ENCODE results near the gene PHKA2.

The PHKA2 gene

DNA sequence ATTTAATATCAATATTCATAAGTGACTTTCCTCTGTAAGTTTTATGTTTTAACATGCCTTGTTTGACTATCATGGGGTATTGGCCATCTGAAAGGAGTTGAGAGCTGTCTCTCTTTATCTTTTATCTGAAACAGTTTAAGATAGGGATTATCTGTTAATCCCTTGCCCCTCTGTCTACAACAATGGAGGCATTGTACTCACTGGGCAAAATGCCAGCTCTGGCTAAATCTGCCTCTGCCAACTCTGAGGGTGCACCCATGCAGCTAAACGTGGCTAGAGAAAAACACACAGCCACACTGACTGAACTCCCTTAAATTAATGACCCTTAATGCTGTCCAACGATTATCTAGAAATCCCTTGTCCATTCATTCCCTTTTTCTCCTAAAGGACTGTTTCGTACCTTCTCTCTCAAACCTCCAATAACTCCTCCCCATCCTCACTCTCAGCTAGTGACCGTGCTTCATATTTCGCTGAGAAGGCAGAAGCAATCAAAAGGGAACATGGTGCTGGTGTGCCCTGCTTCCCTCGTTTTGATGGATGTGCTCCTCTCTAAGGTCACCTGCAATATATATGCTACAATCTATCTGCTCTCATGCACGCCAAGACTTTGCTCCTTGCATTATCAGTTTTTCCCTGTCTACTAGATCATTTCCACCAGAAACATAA lies 10.3 kb downstream of the PHKA2 start:
- DNase-seq = no peak

DNA sequence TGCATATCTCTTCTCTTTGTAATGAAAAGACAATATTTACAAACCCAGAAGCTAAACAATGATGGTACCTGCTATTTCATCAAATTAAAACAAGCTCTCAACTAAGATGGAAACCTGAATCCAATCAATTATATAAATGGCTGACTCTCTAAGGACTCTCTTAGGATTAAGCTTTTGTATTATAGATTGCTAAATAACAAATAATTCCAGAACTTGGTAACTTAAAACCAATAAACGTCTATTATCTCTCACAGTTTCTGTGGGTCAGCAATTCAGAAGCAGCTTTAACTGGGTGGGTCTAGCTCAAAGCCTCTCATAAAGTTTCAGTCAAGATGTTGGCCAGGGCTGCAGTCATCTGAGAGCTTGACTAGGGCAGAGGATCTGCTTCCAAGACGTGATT lies 12.4 kb downstream of the PHKA2 start:
- no peak for DNase-seq

DNA sequence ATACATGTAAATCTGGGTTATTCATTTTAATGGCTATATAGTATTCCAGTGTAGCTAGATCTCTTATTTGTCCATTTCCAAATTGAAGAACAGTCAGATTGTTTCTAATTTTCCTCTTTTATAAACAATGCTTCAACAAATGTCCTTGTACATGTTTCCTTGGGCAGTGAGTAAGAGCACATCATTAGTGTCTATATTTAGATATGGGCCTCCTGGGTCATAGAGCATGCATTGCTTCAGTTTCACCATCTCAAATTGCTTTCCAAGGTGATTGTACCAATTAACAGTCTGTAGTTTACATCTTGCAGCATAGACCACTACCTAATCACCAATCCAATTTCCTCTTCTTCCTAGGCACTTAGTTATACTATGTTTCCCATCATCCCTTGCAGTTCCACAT lies 13.4 kb downstream of the PHKA2 start:
- no peak for DNase-seq

DNA sequence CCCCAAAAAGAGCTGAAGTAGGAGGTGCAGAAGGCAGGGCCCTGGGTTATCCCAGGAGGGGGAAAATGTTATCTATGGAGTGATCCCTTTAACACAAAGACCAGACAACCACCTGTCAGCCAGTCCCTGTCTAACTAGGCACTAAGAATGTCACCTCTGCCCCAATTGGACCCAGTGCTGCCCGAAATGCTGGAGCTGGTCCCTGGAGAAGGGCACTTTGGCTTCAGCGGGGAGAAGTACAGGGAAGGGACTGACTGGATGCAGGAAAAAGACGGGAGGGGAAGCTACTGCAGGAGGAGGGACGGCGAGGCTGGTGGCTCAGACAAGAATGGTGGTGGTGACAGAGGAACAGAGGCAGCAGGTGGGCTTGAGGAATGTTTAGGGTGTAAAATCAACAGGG lies 17.3 kb downstream of the PHKA2 start:
- no peak for DNase-seq

DNA sequence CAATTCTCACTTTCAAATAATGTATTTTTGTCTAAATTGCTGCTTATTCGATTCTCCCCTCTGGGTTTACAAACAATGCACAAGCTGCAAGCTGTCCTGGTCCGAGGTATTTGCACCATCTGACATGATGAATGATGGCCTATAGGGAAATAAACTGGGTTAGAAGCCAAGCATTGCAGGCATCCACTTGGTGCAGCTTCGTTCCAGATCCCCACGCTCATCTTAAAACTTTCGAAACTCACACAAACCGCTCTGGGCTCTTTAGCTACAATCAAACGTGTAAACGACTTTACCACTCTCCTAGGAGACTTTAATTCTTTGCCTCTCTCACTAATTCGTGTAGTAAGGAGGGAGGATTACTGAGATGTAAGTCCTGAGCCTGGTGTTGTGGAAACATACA lies 19.0 kb downstream of the PHKA2 start:
- no peak for DNase-seq

- no peak for DNase-seq
These were observed 19.9 kb downstream of the PHKA2 start for GRCh38 chrX:18964026-18964425.

- no peak for DNase-seq
These were observed 21.6 kb downstream of the PHKA2 start for GRCh38 chrX:18962329-18962728.

DNA sequence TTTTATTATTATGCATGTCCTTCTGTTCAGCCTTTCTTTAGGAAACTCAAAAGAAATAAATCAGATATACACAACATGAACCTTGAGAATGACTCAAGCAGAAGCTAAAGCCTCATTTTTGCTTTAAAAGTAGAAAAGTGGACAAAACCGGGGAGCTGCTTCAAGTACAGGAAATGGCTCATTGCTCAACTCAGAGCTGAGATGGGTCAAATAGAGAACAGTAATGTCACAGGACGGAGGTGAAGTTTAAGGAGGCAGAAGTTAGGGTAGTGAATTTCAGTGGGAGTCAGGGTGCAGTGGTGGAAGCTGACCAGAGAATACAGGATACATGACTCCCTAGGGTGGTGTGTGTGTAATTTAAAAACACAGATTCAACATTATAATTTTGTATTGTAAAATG lies 22.2 kb downstream of the PHKA2 start:
- no peak for DNase-seq

DNA sequence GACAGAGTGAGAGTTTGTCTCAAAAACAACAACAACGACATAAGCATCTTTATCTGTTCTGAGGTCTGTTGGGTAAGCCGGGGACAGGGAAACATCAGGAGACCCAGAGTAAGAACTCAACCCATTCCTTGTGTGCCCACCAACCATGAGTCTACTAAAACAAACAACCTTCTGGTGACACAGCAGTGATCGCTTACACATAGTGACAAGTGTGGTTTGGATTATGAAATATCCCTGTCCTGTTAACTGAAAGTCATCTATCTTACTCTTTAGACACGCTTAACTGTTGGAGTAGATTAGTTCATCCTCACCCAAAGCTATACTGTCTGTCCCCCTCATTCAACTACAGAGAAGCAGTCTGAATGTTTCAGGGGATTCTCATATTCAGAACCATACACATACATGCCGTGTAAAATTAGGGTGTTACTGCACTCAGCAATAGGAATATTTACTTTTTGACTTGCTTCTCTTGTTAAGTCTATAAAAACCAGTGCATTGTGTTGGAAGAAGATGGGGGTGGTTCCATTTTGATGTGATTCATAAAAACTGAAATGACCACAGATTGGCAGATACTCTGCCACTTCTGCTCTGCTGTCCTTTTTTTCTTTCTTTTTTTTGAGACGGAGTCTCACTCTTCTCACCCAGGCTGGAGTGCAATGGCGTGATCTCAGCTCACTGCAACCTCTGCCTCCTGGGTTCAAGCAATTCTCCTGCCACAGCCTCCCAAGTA lies 27.4 kb downstream of the PHKA2 start:
- DNase-seq = no peak

DNA sequence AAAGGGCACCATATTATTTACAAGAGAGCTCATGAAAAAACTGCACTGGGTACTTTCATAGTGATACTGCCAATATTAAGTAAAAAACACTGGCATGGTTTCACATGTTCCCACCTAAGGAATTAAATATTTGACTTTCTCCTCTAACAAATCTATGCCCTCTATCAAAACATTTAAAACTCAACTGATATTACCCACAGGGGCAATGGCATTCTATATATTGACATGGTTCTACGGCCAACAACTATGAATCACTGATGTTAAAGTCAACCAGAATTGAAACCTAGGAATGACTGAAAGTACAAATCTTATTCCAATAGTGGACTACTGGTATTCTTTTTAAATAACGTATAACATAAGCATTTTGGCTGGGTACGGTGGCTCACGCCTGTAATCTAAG lies 28.2 kb downstream of the PHKA2 start:
- DNase-seq = no peak

DNA sequence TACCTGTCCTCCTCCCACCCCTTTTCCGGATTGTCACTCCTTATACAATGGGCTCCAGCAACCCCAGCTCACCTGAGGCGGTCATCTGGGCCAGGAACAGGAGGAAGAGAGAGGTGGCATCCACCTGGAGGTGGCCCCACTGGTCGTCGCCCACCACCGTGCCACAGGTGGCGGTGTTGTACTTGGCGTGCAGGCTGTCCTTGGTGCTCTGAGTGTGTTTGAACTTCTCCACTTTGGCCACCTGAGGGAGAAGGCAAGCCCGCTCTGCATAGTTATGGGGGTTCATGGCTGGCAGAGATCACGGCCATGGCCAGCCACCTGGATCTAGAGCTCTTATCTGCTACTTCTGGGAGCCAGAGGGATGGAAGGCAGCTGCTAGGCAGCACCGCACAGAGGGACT lies 32.9 kb downstream of the PHKA2 start:
- no peak for DNase-seq

- DNase-seq = no peak
These were observed 34.0 kb downstream of the PHKA2 start for GRCh38 chrX:18949944-18950301.

GRCh38 chrX:18949291-18949943 lies 34.5 kb downstream of the PHKA2 start:
- DNase-seq = no peak

GRCh38 chrX:18946611-18947010 lies 37.3 kb downstream of the PHKA2 start:
- DNase-seq = no peak

GRCh38 chrX:18946157-18946556 lies 37.8 kb downstream of the PHKA2 start:
- DNase-seq = no peak

DNA sequence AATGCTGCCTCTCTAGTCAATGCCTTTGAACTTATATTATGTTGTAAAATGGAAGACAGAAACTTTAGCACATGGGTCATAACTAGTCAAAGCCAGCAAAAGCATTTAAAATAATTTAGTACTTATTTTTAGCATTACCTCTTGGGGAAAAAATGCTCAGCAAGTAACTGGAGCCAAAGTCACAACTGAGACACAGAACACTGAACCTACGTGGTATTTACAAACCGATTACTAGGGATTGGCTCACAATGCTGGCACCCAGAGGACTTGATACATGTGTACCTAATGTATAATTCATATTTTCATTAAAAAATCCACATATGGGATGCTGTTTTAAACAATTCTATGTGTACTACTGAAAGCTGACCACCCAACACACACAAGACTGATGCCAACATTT lies 38.4 kb downstream of the PHKA2 start:
- DNase-seq = no peak

DNA sequence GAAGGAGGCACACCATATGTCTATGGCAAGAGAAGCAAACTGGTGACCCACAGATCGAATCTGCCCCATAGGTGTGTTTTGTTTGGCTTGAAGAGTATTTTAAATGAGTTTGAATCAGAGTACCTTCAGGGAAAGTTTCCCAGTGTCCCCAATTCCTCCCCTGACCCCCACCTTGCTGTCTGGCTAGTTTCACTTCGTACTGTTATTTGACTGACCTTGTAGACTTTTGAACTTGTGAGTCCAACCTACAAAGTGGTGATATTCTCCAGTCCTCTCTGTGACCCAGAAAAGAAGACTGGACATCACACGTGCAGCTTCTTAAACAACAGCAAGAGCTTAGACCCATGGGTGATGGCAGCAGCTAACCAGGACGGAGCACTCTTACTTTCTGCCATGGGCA lies 39.4 kb downstream of the PHKA2 start:
- DNase-seq = no peak

DNA sequence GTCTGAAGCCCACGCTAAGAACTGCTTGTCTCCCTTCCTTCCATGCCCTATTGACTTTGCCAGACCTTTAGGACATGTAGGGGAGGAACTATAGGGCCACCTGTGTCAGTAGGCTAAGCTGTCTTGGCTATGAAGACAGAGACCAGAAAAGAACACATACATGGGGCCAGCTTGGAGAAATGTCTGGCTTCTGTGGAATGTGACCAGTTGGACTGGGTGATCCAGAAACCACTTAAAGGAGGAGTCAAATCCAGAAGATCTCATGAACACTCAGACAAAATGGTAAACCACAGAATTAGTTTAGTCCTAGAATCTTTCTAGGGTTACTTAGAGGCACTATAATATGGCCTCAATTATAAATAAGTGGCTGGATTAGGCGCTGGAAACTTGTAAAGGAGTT lies 42.0 kb downstream of the PHKA2 start:
- DNase-seq = no peak

- DNase-seq = no peak
These were observed 45.2 kb downstream of the PHKA2 start for GRCh38 chrX:18938710-18939109.

DNA sequence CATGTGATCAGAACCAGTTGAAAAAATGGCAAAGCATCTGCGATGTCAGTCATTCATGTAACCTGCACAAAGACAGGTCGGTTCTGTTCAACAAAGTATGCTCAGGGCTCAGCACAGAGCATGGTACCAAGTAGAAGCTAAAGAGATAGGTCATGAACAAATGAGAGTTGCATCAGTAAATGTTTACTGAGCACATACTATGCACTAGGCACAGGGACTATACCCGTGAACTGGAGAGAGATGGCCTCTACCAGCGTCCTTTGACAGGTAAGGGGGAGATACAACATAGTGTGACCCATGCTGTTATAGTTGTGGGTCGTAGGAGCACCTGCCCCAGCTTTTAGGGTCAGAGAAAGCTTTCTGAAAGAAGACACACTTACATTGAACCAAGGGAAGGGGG lies 46.7 kb downstream of the PHKA2 start:
- no peak for DNase-seq

DNA sequence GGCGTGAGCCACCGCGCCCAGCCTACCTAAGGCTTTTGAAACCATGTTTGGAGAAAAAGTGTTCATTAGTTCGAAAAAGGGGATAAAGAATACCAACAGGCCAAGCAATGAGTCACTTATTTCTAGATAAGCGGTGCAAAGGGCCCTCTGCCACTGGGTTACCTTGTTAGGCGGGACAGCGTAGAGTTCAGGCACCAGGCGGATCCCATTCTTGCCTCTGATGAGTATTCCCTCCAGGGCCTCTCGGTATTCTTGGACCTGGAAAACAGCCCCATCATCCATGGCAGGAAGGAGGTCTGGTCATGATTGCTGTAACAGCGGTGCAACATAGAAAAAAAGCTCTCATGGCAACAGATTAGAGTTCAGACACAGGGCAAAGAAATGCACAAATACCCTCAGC lies 48.0 kb downstream of the PHKA2 start:
- DNase-seq = no peak

DNA sequence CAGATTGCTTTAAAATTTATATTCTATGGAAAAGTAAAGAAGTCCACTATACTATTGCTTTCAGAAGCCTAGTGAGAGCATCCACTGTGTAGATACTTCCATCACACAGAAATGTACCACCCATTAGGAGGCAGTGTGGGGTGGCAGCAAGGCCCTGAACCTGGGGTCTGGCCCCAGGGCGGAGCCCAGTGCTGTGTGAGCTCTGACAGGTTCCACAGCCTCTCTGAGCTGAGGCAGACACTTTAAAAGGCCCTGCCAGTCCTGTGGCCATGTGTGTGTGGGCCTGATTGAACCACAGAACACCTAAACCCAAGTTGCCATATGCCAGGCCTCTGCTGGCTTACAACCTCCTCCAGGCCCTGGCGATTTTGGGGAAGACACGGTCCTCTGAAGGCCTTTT lies 49.2 kb downstream of the PHKA2 start:
- no peak for DNase-seq

- DNase-seq = no peak
These were observed 50.3 kb downstream of the PHKA2 start for GRCh38 chrX:18933617-18934016.

- DNase-seq = no peak
These were observed 51.9 kb downstream of the PHKA2 start for GRCh38 chrX:18931972-18932371.

DNA sequence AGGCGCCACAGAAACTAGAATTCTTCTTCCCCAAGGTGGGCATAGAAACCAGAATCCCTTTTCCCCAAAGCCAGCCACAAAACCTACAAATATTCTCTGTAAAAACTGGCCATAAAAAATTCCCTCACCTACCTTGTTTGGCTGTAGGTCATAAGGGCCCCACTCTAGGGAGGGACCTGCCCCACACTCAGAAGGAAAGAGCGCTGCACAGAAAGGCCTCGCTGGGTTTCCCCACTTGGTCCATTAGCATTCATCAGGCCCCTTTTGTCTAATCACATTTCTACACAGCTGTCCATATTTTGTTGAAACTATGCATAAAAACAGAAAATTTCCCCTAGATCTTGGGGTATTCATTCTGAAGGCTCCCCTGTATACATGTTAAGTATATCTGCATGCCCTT lies 54.1 kb downstream of the PHKA2 start:
- no peak for DNase-seq
